C4-2B (cell line): ENCODE data around the gene NKX1-1.

Experiments
- H3K27ac ChIP-seq: fragments of 450-650 bp; 2 replicates; pipeline ENCODE4 v1.5.1; 2017
- ZFX ChIP-seq: fragments of 450-650 bp; IDR thresholded peaks from 2 replicates; pipeline ENCODE4 v1.6.1; 2017
- TF ChIP-seq, protein P1 (sequence below): fragments of 450-650 bp; conservative IDR thresholded peaks from 2 replicates; pipeline ENCODE4 v1.5.1; 2017; ENCODE audit warnings: mild to moderate bottlenecking

NKX1-1 gene

GRCh38 chr4:1359144-1359501, 47.1 kb downstream of the NKX1-1 start:
- no peak for TF ChIP-seq ZFX
- TF ChIP-seq, protein P1, sequence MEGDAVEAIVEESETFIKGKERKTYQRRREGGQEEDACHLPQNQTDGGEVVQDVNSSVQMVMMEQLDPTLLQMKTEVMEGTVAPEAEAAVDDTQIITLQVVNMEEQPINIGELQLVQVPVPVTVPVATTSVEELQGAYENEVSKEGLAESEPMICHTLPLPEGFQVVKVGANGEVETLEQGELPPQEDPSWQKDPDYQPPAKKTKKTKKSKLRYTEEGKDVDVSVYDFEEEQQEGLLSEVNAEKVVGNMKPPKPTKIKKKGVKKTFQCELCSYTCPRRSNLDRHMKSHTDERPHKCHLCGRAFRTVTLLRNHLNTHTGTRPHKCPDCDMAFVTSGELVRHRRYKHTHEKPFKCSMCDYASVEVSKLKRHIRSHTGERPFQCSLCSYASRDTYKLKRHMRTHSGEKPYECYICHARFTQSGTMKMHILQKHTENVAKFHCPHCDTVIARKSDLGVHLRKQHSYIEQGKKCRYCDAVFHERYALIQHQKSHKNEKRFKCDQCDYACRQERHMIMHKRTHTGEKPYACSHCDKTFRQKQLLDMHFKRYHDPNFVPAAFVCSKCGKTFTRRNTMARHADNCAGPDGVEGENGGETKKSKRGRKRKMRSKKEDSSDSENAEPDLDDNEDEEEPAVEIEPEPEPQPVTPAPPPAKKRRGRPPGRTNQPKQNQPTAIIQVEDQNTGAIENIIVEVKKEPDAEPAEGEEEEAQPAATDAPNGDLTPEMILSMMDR, result no peak
- H3K27ac ChIP-seq, result no peak overlapping the region

DNA sequence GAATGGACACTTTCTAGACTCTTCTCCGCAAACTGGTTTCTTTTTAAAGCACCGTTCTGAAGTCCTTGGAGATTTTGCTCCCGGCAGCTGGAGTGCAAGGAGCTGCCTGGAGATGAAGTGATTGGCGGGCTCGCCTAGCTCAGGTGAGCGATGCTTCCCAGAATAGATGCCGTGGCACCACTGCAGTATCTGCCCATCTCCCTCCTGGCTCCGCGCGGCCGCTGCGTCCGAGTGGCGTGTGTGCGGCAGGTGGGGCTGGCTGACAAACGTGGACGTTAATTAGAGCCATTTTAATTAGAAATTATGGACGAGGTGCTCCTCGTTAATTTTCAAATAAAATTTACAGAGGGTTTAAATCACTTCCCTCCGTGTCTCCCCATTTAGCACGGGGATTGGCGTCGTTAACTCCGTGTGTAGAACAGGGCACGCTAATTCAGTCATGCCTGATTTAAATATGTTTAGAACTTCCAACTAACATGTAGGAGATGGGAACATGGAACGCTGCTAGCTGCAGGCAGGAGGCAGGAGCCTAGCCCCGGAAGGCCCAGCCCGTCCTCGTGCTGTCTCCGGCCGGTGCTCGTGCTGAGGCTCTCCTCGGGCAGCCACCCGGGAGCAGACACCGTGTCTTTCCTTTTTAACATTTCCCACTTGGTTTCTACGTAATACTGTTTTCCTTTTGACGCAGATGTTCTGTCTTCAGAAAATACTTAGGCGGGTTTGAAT, 47.7 kb downstream of the NKX1-1 start:
- no peak overlapping the region for H3K27ac ChIP-seq
- no peak for TF ChIP-seq ZFX
- TF ChIP-seq, protein P1, result no peak

DNA sequence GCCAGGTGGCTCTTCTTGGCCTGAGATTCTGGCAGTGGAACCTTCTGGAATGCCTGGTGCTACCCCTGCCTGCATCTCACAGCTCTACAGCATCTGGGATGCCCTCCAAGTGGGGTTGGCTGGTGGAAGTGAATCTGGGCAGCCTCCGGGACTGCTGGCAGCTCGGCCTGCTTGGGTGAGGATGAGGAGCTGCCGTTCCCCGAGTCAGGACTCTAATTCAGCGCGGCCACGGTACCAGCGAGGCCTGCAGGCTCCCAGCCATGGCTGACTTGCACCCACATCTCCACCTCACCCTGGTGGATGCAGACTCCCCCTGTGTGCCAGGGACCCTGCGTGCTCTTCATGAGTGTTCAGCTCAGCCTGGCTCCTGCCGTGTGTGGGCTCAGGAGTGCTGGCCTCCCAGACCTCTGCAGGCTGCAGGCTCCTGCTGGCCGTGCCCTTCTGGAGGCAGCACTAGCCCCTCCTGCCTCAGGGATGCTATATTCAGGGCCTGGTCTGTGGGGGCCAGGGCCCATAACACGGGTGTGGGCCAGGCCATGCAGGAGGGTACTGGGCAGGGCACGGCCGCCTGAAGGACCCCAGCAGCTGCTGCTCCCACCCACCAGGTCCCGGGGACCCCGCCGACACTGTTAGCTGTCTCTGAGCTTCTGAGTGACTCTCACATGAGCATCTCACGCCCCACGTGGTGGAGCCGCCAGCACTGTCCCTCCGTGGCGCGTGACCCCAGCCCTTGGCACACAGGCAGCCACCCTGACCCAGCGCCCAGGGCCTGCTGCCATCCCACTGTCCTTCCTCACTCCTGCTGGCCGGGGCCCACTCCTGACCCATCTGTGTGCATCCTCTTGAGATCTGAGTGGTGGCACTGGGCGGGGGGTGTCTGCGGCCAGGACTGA, 48.6 kb downstream of the NKX1-1 start:
- H3K27ac ChIP-seq, result no peak overlapping the region
- TF ChIP-seq ZFX, result no peak
- TF ChIP-seq, protein P1, result no peak

- H3K27ac ChIP-seq, result no peak overlapping the region
- no peak for TF ChIP-seq ZFX
- TF ChIP-seq, protein P1, result peak; percentile 84
These were observed 49.9 kb downstream of the NKX1-1 start for GRCh38 chr4:1356181-1356998.

- H3K27ac ChIP-seq, result no peak overlapping the region
- TF ChIP-seq ZFX, result no peak
- TF ChIP-seq, protein P1, result no peak
These were observed 50.9 kb downstream of the NKX1-1 start for GRCh38 chr4:1355378-1355777.

- no peak overlapping the region for H3K27ac ChIP-seq
- TF ChIP-seq, protein P1, result no peak
- no peak for TF ChIP-seq ZFX
These were observed 51.3 kb downstream of the NKX1-1 start for GRCh38 chr4:1354983-1355275.
